ENCODE measurements around the gene PLCH1.
A peak's percentile ranks its signal among the peaks of the same experiment; 100 is the strongest.

PLCH1 gene

DNA sequence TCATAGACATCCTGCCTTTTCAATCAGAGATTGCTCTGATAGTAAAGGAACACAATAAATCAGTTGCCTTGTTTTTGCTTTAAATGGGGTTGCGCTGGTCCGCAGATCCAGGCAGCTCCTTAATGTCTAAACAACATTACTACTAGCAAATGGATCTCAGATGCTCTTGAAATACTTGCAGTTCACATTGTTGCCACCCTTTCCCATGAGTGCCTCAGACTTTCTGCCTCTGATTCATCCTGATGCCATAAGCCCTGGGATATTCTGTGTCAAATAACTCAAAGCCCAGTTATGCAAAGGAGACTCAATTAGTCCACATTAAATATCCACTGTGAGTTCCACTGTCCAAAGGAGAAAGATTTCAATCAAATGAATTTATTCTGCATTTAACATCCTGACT, 196.7 kb downstream of the PLCH1 start:
- Histone ChIP-seq H3K9me2 (replicated peaks; ENCODE audit: control insufficient read depth, low read length) (no peaks in the 10 kb centered on the region), H3K4me1 (ENCODE audit: control insufficient read depth, low read length) (peaks cover 45% of the 10 kb centered on the region), H3K4me2 (ENCODE audit: low read length) (peak overlapping the region; percentile 54)

DNA sequence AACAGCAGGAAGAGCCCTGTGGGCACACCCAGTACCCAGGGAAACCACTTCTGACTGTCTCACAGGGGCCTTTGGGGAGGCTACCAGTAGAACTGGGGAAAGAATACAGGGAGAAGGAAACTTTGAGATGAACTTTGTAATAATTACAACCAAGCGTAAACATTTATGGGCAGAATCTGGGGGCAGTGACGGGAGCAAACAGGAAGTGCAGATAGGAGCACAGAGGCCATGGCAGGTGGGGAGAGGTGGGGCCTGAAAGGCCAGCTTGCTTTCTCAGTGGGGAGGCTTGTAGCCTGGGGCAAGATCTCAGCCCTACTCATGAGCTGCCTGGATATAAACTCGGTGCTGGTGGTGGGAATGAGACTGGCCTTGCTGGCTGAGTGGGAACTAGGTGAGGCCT, 209.8 kb downstream of the PLCH1 start:
- Histone ChIP-seq H3K79me2 (ENCODE audit: control insufficient read depth, low read length) (no peaks in the 10 kb centered on the region), H3K9me3 (ENCODE audit: control insufficient read depth, insufficient read depth, low read length) (peaks cover 3% of the 10 kb centered on the region; the same call in 1 of the 2 replicates), H3K27me3 (ENCODE audit: control insufficient read depth, low read length) (no peaks in the 10 kb centered on the region), H3K4me2 (ENCODE audit: low read length) (no peak overlapping the region), H3K4me1 (ENCODE audit: control insufficient read depth, low read length) (no peaks in the 10 kb centered on the region), H3K9me2 (replicated peaks; ENCODE audit: control insufficient read depth, low read length) (no peaks in the 10 kb centered on the region), H4K20me1 (ENCODE audit: control insufficient read depth, insufficient read depth, low read depth, low read length) (no peaks in the 10 kb centered on the region), H3K4me3 (ENCODE audit: low read length) (no peak overlapping the region), H3K27ac (ENCODE audit: low read depth, low read length) (no peak overlapping the region), H3F3A (ENCODE audit: control insufficient read depth, insufficient read depth) (no peaks in the 10 kb centered on the region), H3K36me3 (ENCODE audit: control insufficient read depth, low read length) (no peaks in the 10 kb centered on the region)
- TF ChIP-seq, protein P1, sequence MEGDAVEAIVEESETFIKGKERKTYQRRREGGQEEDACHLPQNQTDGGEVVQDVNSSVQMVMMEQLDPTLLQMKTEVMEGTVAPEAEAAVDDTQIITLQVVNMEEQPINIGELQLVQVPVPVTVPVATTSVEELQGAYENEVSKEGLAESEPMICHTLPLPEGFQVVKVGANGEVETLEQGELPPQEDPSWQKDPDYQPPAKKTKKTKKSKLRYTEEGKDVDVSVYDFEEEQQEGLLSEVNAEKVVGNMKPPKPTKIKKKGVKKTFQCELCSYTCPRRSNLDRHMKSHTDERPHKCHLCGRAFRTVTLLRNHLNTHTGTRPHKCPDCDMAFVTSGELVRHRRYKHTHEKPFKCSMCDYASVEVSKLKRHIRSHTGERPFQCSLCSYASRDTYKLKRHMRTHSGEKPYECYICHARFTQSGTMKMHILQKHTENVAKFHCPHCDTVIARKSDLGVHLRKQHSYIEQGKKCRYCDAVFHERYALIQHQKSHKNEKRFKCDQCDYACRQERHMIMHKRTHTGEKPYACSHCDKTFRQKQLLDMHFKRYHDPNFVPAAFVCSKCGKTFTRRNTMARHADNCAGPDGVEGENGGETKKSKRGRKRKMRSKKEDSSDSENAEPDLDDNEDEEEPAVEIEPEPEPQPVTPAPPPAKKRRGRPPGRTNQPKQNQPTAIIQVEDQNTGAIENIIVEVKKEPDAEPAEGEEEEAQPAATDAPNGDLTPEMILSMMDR (IDR thresholded peaks at IDR 0.05; ENCODE audit: low read depth, low read length, poor library complexity, severe bottlenecking): no peak

More for the DNA sequence above, 196.7 kb downstream of the PLCH1 start:
- H3F3A ChIP-seq (ENCODE audit: control insufficient read depth, insufficient read depth): peaks cover 5% of the 10 kb centered on the region; the same call in 1 of the 2 replicates
- no peaks in the 10 kb centered on the region for H3K79me2 ChIP-seq (ENCODE audit: control insufficient read depth, low read length)
- no peaks in the 10 kb centered on the region for H3K27me3 ChIP-seq (ENCODE audit: control insufficient read depth, low read length)
- H3K9me3 ChIP-seq (ENCODE audit: control insufficient read depth, insufficient read depth, low read length): no peaks in the 10 kb centered on the region
- H3K36me3 ChIP-seq (ENCODE audit: control insufficient read depth, low read length): no peaks in the 10 kb centered on the region
- TF ChIP-seq, protein P1 (IDR thresholded peaks at IDR 0.05; ENCODE audit: low read depth, low read length, poor library complexity, severe bottlenecking): no peak
- H3K27ac ChIP-seq (ENCODE audit: low read depth, low read length): peak overlapping the region; percentile 67
- no peaks in the 10 kb centered on the region for H4K20me1 ChIP-seq (ENCODE audit: control insufficient read depth, insufficient read depth, low read depth, low read length)
- no peak overlapping the region for H3K4me3 ChIP-seq (ENCODE audit: low read length)

DNA sequence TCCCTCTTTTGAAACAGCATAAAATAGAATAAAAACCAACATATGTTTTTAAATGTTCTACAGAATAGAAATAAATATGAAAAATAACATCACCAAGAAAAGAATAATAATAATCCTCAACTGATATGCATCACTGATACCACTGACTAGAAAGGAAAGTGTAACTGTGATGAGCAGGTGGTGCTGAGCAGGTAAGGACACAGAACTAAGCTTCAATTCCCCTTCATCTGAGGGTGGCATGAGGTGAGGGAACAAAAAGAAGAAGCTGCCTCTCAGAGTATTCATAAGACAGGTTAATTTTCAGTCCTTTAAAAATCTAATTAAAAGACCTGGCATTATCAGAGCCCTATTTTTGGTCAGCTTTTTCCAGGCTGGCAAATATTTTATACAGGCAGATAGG, 216.3 kb downstream of the PLCH1 start:
- H3K4me3 ChIP-seq (ENCODE audit: low read length): no peak overlapping the region

More for the DNA sequence above, 216.3 kb downstream of the PLCH1 start:
- Histone ChIP-seq H4K20me1 (ENCODE audit: control insufficient read depth, insufficient read depth, low read depth, low read length) (no peaks in the 10 kb centered on the region), H3K27ac (ENCODE audit: low read depth, low read length) (no peak overlapping the region), H3K9me3 (ENCODE audit: control insufficient read depth, insufficient read depth, low read length) (no peaks in the 10 kb centered on the region), H3K4me1 (ENCODE audit: control insufficient read depth, low read length) (no peaks in the 10 kb centered on the region), H3K79me2 (ENCODE audit: control insufficient read depth, low read length) (no peaks in the 10 kb centered on the region), H3K27me3 (ENCODE audit: control insufficient read depth, low read length) (no peaks in the 10 kb centered on the region), H3K9me2 (replicated peaks; ENCODE audit: control insufficient read depth, low read length) (no peaks in the 10 kb centered on the region), H3K4me2 (ENCODE audit: low read length) (no peak overlapping the region), H3F3A (ENCODE audit: control insufficient read depth, insufficient read depth) (no peaks in the 10 kb centered on the region), H3K36me3 (ENCODE audit: control insufficient read depth, low read length) (no peaks in the 10 kb centered on the region)
- no peak for TF ChIP-seq EZH2phosphoT487 (IDR thresholded peaks at IDR 0.05; ENCODE audit: borderline replicate concordance, low read length)
- TF ChIP-seq, protein P1 (IDR thresholded peaks at IDR 0.05; ENCODE audit: low read depth, low read length, poor library complexity, severe bottlenecking): no peak
